A549 (cell line): Measurements from ENCODE around the gene SLC12A9. TPM values are rescaled to one million over a fixed set of nuclear protein-coding genes. Genes with fewer than 3 reads are reported as not detected.

Experiments used
- ATAC-seq, 2 experiments: fragments of 200-7000 bp in 1 of 2; fragments of >200 bp in 1 of 2; cut with Nextera tagmentation in 1 of 2; cut with Tn5 transposase in 1 of 2; 3 replicates each; pipeline versions ENCODE4 v1.8.0 to v1.9.1; 2018 to 2020; ENCODE audit warnings: mild to moderate bottlenecking in 1 of 2, moderate library complexity in 1 of 2
- CTCF ChIA-PET: fragments of 300-600 bp; sonication (Branson Sonifier 250); formaldehyde crosslinking; extraction: SDS; loops from one replicate; lab custom pipeline; 2021; ENCODE audit warnings: antibody characterized with exemption, inconsistent platforms; lab: Yijun Ruan, JAX
- POLR2A ChIA-PET: fragments of 350-600 bp; formaldehyde crosslinking; extraction: SDS; loops from one replicate; lab custom pipeline; 2021; ENCODE audit warnings: antibody characterized with exemption, inconsistent platforms; lab: Yijun Ruan, JAX
- DNase-seq, 2 experiments: peaks; one replicate each; pipeline versions ENCODE4 v3.0.0 to v3.0.0-alpha.2; 2011 to 2016; ENCODE audit warnings: low read depth in 1 of 2, low spot score in 1 of 2
- FAIRE-seq: peaks from 2 replicates; lab custom pipeline; 2011; peaks lifted over from hg19 to GRCh38; lab: Jason Lieb, UNC
- H3K27ac ChIP-seq, 2 experiments: fragments of >200 bp; sonication (Bioruptor Twin); formaldehyde crosslinking; 3 replicates each; pipeline ENCODE4 v1.5.1; 2016 to 2017
- H3K4me1 ChIP-seq: fragments of >200 bp; sonication (Bioruptor Twin); formaldehyde crosslinking; 3 replicates; pipeline ENCODE4 v1.6.1; 2016
- H3K4me2 ChIP-seq: fragments of >200 bp; sonication (Bioruptor Twin); formaldehyde crosslinking; 3 replicates; pipeline ENCODE4 v1.6.1; 2016
- H3K4me3 ChIP-seq: fragments of >200 bp; sonication (Bioruptor Twin); formaldehyde crosslinking; 3 replicates; pipeline ENCODE4 v1.5.1; 2016
- H3K9me3 ChIP-seq: fragments of >200 bp; sonication (Bioruptor Twin); formaldehyde crosslinking; 3 replicates; pipeline ENCODE4 v1.6.1; 2016
- CBX2 ChIP-seq: fragments of 200-600 bp; sonication (generic); IDR thresholded peaks from 2 replicates; pipeline ENCODE4 v1.6.1; 2016; ENCODE audit warnings: low read depth, mild to moderate bottlenecking, borderline replicate concordance
- CBX8 ChIP-seq: fragments of 200-600 bp; sonication (generic); IDR thresholded peaks from 2 replicates; pipeline ENCODE4 v1.6.1; 2016
- CEBPB ChIP-seq, 2 experiments: fragments of >200 bp in 1 of 2; sonication (Bioruptor Twin) in 1 of 2; formaldehyde crosslinking in 1 of 2; IDR thresholded peaks; 2 replicates each; pipeline ENCODE4 v1.6.1; 2012 to 2016
- FOSB ChIP-seq: fragments of 250-450 bp; sonication (Bioruptor Pico); IDR thresholded peaks from 2 replicates; pipeline ENCODE4 v1.5.0; 2020; ENCODE audit warnings: mild to moderate bottlenecking, moderate library complexity
- FOSL2 ChIP-seq, 2 experiments: fragments of 450-650 bp in 1 of 2; fragments of >200 bp in 1 of 2; sonication (Bioruptor Twin) in 1 of 2; formaldehyde crosslinking; IDR thresholded peaks; 2 replicates each; pipeline versions ENCODE4 v1.5.0 to v1.6.1; 2016 to 2020; ENCODE audit warnings: mild to moderate bottlenecking in 1 of 2, moderate library complexity in 1 of 2
- HOXB5 ChIP-seq: fragments of 250-450 bp; sonication (Bioruptor Pico); IDR thresholded peaks from 2 replicates; pipeline ENCODE4 v1.5.0; 2020; ENCODE audit warnings: mild to moderate bottlenecking, moderate library complexity
- MAFK ChIP-seq: fragments of 450-650 bp; IDR thresholded peaks from 2 replicates; pipeline ENCODE4 v1.6.1; 2014; ENCODE audit not compliant: partially characterized antibody
- NR3C1 ChIP-seq: fragments of >200 bp; sonication (Bioruptor Twin); formaldehyde crosslinking; IDR thresholded peaks from 3 replicates; pipeline ENCODE4 v1.6.1; 2017
- POLR2A ChIP-seq: IDR thresholded peaks from 2 replicates; pipeline ENCODE4 v1.6.1; 2012; ENCODE audit warnings: mild to moderate bottlenecking, low read length
- RCOR1 ChIP-seq: fragments of 150-350 bp; IDR thresholded peaks from 2 replicates; pipeline ENCODE4 v1.6.1; 2014; ENCODE audit warnings: antibody characterized with exemption, low read length, low read depth
- REST ChIP-seq: fragments of 200-600 bp; sonication (generic); IDR thresholded peaks from 2 replicates; pipeline ENCODE4 v1.6.1; 2016; ENCODE audit warnings: antibody characterized with exemption, mild to moderate bottlenecking, moderate library complexity
- RNF2 ChIP-seq: fragments of 200-600 bp; sonication (generic); IDR thresholded peaks from 2 replicates; pipeline ENCODE4 v1.6.1; 2016; ENCODE audit warnings: low read depth, mild to moderate bottlenecking, antibody characterized with exemption, moderate library complexity, borderline replicate concordance
- SMC3 ChIP-seq: fragments of >200 bp; sonication (Bioruptor Twin); formaldehyde crosslinking; IDR thresholded peaks from 3 replicates; pipeline ENCODE4 v1.6.1; 2018; ENCODE audit warnings: inconsistent platforms
- USF2 ChIP-seq: fragments of 450-650 bp; IDR thresholded peaks from 2 replicates; pipeline ENCODE4 v1.6.1; 2014; ENCODE audit warnings: antibody characterized with exemption
- ZC3H11A ChIP-seq: fragments of 450-650 bp; IDR thresholded peaks from 2 replicates; pipeline ENCODE4 v1.6.1; 2014; ENCODE audit warnings: antibody characterized with exemption, mild to moderate bottlenecking
- ZFP36 ChIP-seq: fragments of 450-650 bp; IDR thresholded peaks from 2 replicates; pipeline ENCODE4 v1.6.1; 2014; ENCODE audit warnings: borderline replicate concordance; ENCODE audit not compliant: partially characterized antibody
- WGBS: methylation state at CpG from one replicate; pipeline ENCODE4 v1.1.6; 2017; ENCODE audit errors: missing lambda C conversion rate; 5-methylcytosine and 5-hydroxymethylcytosine counted together
- polyA plus RNA-seq, 4 experiments: library from polyadenylated mRNA; depleted of rRNA in 3 of 4; stranded (reverse); fragments of >200 nt; fragmentation: RNase III in 1 of 4; extraction: RNeasy Plus Mini Kit Qiagen cat#74134 plus additional on column Dnase treatment in 1 of 4; gene quantifications; 2 replicates in 3 of 4; 3 replicates in 1 of 4; pipeline ENCODE4 v1.2.3, GENCODE V29; 2011 to 2017

Gene SLC12A9
- polyA plus RNA-seq, 2 of the 4 experiments (the other 2 are of a cell fraction) = 6.2 to 13.4 TPM

DNA sequence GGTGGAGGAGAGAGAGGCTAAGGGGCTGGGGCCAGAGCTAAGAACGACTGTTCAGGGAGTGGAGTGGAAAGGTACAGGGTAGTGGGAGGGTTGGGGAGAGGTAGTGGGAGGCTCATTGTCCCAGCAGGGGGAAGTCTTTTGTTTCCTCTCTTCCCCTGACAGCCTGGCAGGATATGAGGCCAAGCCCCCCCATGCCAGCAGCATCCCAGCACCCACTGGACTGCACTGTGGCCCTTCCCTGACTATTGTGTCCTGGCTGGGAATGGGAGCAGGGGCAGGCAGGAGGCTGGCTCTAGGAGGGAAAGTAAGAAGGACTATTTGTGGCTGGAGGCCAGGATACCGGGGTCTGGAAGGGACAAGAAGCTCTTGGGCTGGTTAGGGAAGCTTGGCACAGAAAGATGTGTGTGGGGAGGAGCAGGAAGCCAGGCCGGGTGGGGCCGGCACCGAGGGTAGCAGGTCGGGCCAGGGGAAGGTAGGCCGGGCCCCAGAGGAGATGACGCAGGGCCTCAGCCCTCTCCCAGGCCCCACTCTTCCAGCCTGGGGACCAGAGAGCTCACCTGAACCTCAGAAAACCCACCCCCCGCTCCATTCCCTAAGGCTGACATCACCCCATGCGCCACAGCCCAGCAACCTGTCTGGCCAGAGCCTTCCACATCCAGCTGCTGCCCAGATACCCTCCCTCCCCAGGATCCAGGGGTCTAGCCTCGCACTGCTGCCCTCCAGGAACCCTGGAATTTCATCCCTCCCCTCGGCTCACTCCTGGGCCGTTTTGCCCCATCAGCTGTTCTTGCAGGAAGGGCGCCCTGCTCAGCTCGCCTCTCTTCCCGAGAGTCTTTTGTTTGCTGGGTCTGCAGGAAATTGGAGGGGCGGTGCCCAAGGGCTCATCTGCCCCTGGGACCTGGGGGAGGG lies 16.4 kb upstream of the SLC12A9 start:
- 77% methylated on average over 17 of the region's 17 CpGs for WGBS
- ChIA-PET CTCF (interaction anchor here (1.1 to 18.3 kb wide), 6 partner anchors 9 to 145 kb away, joined by 3 to 317 read pairs (median 7); partner anchors contain the start of genes EPHB4, EPO, POP7 and SLC12A9), POLR2A (interaction anchor here (0.7 to 0.9 kb wide), 2 partner anchors 9 to 34 kb away, joined by 3 to 5 read pairs; partner anchors contain the start of gene EPHB4)
- no peak for DNase-seq
- Histone ChIP-seq H3K4me2 (peak overlapping the region; percentile 85), H3K9me3 (no peaks in the 10 kb centered on the region), H3K4me1 (peaks cover 23% of the 10 kb centered on the region), H3K27ac (peak overlapping the region; percentile 85 to 89), H3K4me3 (no peak overlapping the region; the same call in 2 of the 3 replicates)
- TF ChIP-seq ZFP36 = no peak
- no peak for TF ChIP-seq RCOR1
- peak; percentile 32 for TF ChIP-seq MAFK
- no peak for TF ChIP-seq RNF2
- no peak for TF ChIP-seq POLR2A
- no peak for TF ChIP-seq CBX2
- peak; percentile 19 to 36; a peak in 3 of 6 replicates for ATAC-seq
- no peak for FAIRE-seq

GRCh38 chr7:100836812-100837098 lies 15.8 kb upstream of the SLC12A9 start:
- ATAC-seq (no peak), DNase-seq (no peak), FAIRE-seq (no peak)
- ChIA-PET CTCF (interaction anchor here (1.2 to 18.3 kb wide), 5 partner anchors 9 to 131 kb away, joined by 4 to 317 read pairs (median 8); partner anchors contain the start of genes EPHB4, EPO, POP7 and SLC12A9), POLR2A (no interaction called here)
- no peak for TF ChIP-seq CBX8
- no peak for TF ChIP-seq CEBPB (IDR thresholded peaks at IDR 0.05)
- TF ChIP-seq HOXB5 (CRISPR knock-in tag) = no peak
- no peak for TF ChIP-seq NR3C1
- no peak for TF ChIP-seq USF2
- TF ChIP-seq FOSL2 (IDR thresholded peaks at IDR 0.05) = no peak
- TF ChIP-seq FOSL2 (CRISPR knock-in tag; IDR thresholded peaks at IDR 0.05) = no peak
- no peak for TF ChIP-seq ZC3H11A
- TF ChIP-seq FOSB (CRISPR knock-in tag) = no peak
- no peak for TF ChIP-seq POLR2A
- no peak for TF ChIP-seq SMC3
- no peak for TF ChIP-seq REST
- 47% methylated on average over 5 of the region's 6 CpGs for WGBS
- H3K4me2 ChIP-seq = peak overlapping the region; percentile 85
- peak overlapping the region; percentile 45 for H3K4me3 ChIP-seq
- H3K9me3 ChIP-seq = no peaks in the 10 kb centered on the region
- peaks cover 19% of the 10 kb centered on the region for H3K4me1 ChIP-seq
- H3K27ac ChIP-seq = peak overlapping the region; percentile 85 to 89
